ENCODE measurements around the gene SPINK1.
"Not testable (repeated sequence)": the region's sequence is repeated elsewhere in the genome, so short reads cannot be mapped to it uniquely, and the experiment has no call there.

The SPINK1 gene, protein sequence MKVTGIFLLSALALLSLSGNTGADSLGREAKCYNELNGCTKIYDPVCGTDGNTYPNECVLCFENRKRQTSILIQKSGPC

DNA sequence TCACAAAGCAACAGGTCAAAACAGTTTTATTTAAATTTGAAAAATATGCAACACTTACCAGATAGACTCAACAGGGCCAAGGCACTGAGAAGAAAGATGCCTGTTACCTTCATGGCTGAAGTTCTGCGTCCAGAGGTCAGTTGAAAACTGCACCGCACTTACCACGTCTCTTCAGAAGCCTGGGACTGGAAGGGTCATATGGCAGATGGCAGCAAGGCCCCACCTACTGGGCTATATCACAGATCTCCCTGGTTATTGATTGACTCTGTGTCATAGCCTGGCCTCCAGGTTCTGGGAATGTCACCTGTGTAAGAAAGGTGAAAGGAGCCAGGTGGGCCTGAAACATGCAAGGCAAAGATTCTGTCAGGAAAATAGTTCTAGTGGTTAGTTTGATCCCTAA lies at the start of gene SPINK1:
Gene SPINK1 (minus strand): TSS at position 207 of the 400 bp plus-strand sequence. CDS start 94 bp downstream, at position 113.
- DNase-seq = no peak

DNA sequence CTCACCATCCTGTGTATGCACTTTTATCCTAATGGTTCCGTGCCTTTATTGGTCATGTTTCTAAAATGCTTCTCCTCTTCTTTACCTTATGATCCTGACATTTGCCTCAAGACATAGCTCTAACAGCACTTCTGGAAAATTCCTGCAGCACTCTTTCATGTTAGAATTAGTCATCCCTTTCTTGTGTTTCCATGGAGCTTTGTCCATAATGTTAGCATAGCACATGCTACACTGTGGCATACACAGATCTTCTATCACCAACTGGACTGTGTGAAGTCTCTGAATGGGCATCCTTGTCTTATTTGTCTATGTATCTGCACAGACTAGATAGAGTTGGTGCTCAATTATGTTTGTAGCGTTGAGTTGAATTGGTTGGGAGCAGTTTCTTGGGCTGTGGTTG lies 49.0 kb upstream of the SPINK1 start:
- DNase-seq = no peak

DNA sequence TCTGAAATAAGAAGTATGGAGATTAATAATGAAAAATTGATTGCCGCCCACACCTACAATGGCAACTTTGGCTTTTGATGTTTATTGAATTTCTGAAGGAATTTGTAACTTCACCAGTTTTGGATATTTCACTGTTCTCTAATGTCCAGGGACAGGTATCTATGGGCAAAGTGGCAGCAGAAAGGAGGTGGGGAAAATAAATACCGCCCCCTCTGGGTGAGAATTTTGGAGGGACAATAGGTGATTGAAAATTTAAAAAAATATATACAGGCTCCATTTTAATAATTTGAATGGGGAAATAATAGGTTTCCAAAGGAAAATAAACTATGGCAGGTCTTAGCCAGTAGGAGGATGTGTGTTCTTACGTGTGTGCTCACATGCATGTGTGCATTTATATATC lies 48.3 kb upstream of the SPINK1 start:
- DNase-seq = no peak

DNA sequence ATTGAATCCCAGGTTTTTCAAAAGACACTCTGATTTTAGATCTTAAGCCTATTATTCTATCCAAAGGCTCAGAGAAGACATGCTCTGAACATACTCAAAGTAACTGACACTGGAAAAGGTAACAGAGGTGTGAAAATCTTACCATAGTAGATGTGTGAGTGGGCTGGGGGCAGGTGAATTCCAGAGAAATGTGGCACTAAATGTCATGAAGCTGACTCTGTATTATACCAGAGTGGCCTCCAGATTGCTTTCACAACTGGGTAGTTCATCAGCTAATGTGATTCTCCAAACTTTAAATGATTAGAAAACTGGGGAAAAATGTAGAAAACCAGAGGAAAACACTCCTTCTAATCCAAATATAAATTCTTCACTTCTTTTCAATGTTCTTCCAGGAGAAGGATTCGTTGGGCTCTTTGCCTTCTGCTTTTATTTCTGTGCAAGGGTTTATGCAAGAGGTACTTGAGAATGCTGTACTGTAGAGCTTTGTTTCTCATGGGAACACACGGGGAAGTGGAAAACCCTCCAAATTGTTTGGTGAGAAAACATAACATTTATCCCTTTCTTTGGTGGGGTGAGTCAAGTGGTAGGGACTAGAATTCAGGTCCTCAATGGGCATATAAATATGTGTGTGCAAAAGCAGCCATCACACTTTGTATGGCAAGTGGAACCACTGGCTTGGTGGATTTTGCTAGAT lies 46.7 kb upstream of the SPINK1 start, which contains the start of gene SCGB3A2:
Gene SCGB3A2 (plus strand): TSS at position 646 of the 694 bp plus-strand sequence. CDS start 93 bp downstream, outside the sequence.
- DNase-seq = no peak

DNA sequence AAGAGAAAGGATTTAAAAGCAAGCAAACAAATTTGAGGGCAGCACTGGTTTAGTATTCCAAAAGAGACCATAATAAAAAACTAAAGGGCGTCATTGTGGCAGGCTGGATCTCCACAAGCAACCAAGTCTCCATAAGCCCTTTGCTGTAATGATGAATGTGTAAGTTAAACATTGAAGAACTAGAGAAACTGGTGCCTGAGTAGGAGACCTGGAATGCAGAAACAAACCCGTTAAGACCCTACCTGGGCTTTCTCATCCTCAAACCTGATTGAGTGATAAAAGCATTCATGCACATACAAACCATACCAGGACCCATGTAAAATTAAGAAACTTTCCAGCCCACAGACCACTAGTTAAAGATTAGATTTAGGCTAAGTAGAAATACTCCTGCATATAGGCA lies 45.2 kb upstream of the SPINK1 start:
- no peak for DNase-seq

DNA sequence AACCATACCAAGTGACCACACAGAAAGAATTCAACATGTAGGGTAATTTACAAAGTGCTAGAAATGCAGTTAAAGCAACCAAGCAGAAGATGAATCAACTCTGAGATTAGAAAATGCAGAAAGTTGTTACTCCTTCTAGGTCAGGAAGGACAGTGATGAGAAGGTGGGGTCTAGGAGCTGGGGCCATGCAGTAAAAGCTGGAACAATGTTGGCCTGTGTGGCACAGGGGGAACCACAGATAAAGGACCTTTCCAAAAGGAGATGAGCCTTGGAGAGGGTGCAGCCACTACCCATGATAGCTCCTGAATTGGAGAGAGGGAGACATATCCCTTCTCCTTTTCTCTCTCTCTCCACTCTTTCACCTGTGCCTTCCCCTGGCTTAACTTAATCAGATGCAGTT lies 44.7 kb upstream of the SPINK1 start:
- no peak for DNase-seq

DNA sequence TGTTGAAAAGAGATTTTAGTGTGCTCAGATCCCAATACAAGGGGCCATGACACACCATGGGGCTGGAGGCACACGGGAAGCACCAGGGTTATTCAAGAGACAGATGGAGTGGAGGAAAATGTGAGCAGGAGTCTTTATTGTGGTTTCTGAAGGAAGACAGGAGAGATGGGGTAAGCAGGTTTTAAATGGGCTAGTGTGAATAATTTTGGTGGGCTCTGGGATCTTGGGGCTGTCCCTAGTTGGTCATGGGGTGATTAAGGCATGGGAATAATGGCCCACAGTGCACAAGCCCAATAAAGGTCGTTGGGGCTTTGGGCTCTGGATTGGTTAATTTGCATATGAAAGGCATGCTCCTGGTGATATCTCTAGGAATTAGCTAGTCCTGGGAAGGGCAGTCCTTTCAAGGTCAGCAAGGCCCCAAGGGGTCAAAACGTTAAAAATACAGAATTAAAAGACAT lies 43.5 kb upstream of the SPINK1 start:
- no peak for DNase-seq

DNA sequence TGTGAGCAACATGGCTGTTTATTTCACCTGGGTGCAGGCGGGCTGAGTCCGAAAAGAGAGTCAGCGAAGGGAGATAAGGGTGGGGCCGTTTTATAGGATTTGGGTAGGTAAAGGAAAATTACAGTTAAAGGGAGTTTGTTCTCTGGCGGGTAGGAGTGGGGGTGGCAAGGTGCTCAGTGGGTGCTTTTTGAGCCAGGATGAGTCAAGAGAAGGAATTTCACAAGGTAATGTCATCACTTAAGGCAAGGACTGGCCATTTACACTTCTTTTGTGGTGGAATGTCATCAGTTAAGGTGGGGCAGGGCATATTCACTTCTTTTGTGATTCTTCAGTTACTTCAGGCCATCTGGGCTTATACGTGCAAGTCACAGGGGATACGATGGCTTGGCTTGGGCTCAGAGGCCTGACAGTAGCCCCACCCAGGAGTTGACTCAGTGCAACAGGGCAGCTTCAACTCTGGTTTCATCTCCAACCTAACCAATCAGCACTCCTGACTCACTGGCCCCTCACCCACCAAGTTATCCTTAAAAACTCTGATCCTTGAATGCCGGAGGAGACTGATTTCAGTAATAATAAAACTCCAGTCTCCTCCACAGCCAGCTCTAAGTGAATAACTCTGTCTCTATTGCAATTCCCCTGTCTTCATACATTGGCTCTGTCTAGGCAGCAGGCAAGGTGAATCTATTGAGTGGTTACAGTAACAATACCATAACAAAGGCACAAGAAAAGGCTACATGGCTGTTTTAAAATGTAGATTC lies 42.8 kb upstream of the SPINK1 start:
- not testable (repeated sequence) for DNase-seq

DNA sequence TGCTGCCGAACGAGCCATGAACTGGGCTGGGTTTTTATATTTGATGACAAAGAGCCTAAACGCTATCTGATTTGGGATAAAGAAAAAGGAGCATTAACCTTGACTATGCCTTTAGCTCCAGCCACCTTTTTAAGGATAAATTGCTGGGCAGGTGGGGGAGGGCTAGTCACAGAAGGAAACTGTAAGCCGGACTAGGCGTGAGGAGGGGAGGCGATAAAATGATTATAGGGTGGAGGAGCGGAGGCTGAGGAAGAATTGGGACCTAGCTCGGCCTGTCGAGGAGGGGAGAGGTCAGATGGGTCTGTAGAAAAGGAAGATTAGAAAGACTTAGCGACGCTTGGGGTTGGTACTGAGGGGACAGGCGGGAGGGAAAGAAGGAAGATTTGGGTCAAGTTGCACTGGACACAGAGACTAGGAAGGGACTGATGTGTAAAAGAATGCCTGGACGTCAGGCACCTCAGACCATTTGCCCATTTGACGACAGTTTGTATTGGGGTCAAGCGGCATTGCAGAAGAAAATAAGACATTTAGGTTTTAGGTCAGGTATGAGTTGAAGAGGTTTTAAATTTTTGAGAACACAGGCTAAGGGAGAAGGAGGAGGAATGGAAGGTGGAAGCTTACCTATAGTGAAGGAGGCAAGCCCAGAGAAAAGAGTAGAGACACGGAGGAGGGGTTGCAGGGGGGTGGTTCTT lies 41.4 kb upstream of the SPINK1 start:
- DNase-seq = not testable (repeated sequence)

DNA sequence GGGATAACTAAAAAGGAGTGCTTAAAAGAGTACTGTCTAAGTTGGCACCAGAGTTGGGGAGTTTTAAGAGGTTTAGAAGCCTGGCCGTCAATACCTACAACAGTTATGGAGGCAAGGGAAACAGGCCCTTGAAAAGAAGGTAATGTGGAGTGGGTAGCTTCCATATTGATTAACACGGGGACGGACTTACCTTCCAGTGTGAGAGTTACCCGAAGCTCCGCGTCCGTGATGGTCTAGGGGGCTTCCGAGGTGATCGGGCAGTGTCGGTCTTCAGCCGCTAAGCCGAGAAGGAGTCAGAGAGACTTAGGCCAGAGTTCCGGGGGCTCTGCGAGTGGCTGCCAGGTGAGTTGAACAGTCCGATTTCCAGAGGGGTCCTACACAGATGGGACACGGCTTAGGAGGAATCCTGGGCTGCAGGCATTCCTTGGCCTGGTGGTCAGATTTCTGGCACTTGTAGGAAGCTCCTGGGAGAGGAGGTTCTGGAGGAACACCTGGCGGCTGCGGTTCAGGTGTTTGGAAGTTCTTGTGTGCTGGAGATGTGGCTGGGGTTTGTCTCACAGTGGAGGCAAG lies 40.6 kb upstream of the SPINK1 start:
- not testable (repeated sequence) for DNase-seq

DNA sequence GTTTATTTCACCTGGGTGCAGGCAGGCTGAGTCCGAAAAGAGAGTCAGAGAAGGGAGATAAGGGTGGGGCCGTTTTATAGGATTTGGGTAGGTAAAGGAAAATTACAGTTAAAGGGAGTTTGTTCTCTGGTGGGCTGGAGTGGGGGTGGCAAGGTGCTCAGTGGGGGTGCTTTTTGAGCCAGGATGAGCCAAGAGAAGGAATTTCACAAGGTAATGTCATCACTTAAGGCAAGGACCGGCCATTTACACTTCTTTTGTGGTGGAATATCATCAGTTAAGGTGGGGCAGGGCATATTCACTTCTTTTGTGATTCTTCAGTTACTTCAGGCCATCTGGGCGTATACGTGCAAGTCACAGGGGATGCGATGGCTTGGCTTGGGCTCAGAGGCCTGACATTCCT lies 38.4 kb upstream of the SPINK1 start:
- not testable (repeated sequence) for DNase-seq

DNA sequence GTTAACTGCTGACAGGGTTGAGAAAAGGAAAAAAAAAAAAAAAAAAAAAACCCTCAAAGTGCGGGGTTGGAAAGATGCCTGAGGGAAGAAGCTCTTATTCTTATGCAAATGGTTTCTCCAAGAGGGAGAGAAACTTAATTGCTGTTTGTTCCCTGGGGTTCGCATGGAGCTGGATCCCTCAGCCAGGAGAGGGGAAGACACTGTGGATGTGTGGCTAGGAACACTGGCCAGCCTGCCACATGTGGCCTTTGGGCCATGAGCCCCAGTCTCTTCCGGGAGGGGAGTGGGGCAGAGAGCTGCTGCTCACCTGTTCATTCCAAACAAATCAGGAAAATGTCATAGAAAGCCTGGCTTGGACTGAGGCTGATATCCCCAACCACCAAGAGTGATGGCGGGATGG lies 37.6 kb upstream of the SPINK1 start:
- DNase-seq = no peak

DNA sequence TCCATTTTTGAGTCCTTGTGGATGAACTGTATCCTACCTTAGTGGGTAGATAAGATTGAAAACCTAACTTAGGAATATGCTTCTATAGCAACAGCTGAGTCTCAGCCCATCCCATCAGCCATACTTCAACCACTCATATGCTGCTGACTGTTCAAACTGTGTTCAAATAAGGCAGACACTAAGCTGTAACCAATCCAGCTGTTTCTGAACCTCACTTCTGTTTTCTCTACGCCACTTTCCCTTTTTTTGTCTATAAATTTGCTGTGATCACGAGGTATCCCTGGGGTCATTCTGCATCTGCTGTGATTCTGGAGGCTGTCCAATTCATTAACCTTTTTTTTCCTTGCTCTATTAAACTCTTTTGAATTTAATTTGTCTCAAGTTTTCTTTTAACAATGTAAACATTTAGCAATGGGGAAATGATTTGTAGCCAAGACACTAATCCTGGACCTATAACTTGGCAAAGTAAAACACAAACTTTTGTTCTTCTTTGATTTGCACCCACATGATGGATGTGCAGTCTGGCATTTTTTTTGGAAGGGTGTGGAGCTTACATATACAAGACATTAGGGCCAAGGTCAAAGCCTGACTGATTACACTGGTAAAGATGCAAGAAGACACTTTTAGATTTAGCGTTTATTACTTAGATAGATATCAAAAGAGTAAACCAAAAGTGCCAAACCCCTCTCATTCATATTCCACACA lies 32.1 kb upstream of the SPINK1 start:
- DNase-seq = no peak

DNA sequence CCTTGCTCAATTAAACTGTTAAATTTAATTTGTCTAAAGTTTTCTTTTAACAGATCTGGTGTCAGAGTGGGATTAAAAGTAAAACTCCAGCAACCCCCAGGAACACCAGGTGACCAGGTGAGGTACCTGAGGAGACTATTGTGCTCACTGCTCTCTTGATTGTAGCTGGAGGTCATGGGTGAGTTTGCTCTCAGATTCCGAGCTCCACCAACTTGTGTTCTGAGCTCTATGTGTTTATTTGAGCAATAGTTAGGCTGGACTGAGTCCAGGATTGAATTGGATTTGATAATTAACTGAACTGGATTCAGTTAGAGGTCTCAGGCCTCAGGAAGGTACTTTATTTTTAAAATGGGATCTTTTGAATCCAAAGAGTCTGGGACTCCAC lies 29.2 kb upstream of the SPINK1 start:
- DNase-seq = no peak

DNA sequence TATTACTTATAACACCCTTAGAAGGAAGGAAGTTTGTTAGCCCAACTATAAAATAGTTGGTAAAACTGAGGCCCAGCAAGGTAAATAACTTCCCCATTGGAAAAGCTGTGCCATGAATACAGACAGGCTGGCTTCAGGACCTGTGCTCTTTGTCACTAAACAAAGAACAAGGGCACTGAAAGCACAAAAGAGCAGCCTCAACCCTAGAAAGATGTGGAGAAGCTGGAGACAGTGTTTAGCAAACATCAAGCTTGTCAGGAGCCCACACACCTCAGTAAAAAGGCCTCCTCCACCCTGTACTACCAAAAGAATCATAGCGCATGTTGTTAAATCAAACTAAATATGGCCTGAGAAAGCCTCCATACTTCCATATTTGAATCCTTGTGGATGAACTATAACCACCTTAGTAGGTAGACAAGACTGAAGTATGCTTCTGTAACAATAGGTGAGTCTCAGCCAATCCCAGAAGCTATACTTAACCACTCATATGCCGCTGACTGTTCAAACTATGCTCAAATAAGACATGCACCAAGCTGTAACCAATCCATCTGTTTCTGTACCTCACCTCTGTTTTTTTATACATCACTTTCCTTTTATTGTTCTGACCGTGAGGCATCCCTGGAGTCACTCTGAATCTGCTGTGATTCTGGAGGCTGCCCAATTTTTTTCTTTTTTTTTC lies 28.6 kb upstream of the SPINK1 start:
- DNase-seq = no peak

DNA sequence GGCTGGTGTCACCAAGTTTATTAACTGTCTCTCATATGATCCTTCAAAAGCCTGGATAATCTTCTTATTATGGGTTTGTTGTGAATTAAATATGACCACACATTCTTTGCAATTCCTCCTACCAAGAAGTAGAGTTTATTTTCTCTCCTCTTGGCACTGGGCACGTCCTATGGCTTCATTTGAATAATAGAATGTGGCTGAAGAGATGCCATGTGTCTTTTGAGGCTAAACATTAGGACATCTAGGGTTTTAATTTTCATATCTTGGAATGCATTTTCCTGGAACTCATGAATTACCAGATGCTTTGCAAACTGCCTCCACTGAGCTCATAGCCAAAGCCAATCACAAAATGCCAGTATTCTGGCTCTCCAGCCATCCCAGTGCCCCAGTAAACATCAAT lies 27.1 kb upstream of the SPINK1 start:
- DNase-seq = no peak

DNA sequence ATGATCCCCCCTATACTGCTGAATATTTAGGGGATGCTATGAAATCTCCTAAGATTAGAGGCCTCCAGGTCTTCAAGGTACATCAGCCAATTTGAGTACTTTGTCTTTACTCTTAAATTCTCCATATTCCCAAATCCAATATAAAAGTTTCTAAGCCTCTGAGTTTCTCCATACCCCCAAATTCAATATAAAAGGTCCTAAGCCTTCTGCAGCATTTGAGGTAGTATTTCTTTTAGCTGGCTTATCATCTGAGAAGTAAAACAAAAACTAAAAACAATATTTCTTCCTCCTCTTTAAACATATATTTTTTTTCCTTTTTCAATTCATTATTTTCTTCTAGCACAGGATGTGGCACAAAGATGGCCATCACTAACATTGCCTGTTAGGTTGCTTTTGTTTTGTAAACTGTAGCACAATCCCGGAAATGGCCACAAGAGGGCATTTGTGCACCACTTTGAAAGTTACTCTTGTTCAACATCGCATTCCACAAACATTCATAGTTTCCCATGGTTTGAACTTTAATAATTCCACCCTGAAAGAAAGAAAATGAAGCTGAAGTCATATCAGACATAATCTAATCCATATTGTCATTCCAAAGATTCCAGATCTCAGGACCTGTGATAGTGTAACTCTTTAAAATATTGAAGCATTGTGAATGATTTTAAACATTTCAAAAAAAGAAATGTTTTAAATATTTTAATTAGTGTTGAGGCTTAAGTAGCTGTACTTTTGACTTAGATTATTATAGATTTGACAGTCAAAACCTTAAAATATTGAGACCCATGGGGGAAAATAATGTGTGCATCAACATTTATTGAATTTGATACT lies 26.0 kb upstream of the SPINK1 start:
- no peak for DNase-seq

DNA sequence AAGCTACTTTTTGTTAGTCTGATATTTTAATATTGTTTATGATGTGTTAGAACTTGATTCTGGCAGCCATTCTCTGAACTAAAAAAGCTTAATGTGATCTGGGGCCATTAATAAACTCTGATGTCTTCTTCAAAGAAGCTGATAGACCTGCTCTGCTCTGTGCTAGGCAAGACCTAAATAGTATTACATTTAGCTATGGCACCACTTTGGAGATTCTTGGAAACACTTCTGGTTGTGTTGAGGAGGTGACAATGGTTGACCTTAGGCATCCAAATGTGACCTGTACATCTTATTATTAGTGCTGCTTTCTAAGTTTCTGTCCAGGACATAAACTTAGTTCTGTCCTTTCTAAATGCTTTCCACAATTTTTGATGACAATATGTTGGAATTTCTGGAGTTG lies 25.3 kb upstream of the SPINK1 start:
- DNase-seq = no peak

DNA sequence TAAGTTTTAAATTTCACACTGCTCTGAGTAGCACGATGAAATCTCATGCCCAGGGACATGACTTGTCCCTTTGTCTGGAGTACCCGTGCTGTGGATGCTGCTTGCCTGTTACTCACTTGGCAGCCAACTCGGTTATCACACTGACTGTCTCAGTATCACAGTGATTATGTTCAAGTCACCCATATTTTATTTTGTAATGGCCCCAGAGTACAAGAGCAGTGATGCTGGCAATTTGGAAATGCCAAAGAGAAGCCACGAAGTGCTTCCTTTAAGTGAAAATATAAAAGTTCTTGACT lies 24.3 kb upstream of the SPINK1 start:
- DNase-seq = no peak

DNA sequence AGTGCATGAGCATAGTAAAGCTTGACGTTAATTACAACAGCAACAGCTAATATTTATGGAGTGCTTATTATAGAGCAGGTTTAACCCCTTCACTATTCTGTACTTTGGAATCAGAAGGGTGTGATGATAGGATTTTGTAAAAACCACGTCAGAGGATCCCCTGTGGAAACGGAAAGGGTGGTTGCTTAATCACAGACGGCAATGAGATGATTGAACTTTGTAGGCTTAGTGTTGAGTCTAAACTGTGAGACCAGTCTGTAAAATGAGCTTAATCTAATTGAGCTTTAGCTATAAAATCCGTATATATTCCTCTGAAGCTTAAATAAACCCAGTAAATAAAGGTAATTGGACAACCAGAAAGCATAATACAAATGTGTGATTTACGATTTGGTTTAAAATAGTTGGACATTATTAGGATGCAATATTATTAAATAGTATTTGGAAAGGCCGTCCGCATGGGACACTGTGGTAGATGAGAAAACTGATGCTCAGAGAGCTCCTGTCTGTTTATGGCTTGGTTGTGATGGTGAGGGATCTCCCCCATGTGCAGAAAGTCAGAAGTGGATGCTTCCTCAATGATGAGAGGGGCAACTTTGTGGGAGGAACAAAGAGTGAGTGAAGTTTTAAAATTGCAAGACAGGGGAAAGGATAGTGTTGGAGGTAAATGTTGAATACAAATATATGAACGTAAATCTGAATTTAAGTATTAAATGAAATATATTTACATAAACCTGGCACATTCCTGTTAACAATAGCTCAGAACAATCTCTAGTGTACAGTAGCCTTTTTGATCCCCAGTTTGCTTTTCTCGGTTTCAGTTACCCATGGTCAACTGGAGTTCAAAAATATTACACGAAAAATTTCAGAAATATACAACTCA lies 23.7 kb upstream of the SPINK1 start:
- DNase-seq = no peak
